Measurements from ENCODE around the gene KLF6.

DNA sequence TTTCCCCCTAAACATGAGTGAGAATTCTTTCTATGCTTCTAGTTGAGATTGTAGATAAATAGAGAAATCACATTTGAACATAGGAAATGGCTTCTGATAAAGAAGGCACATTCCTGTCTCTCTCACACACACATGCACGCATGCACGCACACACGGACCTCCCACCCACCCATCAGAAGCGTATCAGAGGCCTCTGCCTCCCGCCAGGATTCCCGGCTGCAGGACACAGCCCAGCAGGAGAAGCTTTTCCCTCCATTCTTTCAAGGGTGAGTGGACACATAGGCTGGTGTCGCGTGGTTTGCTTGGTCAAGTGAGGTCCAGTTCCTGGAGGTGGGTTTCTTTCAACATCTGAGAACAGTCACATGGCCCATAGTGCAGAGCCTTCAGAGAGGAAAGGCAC is 34.2 kb downstream of the KLF6 start:
- TF ChIP-seq, protein P1, sequence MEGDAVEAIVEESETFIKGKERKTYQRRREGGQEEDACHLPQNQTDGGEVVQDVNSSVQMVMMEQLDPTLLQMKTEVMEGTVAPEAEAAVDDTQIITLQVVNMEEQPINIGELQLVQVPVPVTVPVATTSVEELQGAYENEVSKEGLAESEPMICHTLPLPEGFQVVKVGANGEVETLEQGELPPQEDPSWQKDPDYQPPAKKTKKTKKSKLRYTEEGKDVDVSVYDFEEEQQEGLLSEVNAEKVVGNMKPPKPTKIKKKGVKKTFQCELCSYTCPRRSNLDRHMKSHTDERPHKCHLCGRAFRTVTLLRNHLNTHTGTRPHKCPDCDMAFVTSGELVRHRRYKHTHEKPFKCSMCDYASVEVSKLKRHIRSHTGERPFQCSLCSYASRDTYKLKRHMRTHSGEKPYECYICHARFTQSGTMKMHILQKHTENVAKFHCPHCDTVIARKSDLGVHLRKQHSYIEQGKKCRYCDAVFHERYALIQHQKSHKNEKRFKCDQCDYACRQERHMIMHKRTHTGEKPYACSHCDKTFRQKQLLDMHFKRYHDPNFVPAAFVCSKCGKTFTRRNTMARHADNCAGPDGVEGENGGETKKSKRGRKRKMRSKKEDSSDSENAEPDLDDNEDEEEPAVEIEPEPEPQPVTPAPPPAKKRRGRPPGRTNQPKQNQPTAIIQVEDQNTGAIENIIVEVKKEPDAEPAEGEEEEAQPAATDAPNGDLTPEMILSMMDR (conservative IDR thresholded peaks at IDR 0.05; ENCODE audit: low read depth, low read length): no peak
- TF ChIP-seq FOS (IDR thresholded peaks at IDR 0.05; ENCODE audit: low read depth, low read length) (no peak), POLR2A (IDR thresholded peaks at IDR 0.05; ENCODE audit: low read depth, low read length) (no peak), MAZ (IDR thresholded peaks at IDR 0.05; ENCODE audit: borderline replicate concordance, low read depth, low read length) (no peak), RFX5 (IDR thresholded peaks at IDR 0.05; ENCODE audit: low read depth, low read length) (no peak), RAD21 (IDR thresholded peaks at IDR 0.05; ENCODE audit: low read length) (no peak), SMC3 (IDR thresholded peaks at IDR 0.05; ENCODE audit: low read depth, low read length) (no peak), MXI1 (IDR thresholded peaks at IDR 0.05; ENCODE audit: borderline replicate concordance, low read depth, low read length) (no peak)
- TF ChIP-seq, protein P2, sequence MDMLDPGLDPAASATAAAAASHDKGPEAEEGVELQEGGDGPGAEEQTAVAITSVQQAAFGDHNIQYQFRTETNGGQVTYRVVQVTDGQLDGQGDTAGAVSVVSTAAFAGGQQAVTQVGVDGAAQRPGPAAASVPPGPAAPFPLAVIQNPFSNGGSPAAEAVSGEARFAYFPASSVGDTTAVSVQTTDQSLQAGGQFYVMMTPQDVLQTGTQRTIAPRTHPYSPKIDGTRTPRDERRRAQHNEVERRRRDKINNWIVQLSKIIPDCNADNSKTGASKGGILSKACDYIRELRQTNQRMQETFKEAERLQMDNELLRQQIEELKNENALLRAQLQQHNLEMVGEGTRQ (IDR thresholded peaks at IDR 0.05; ENCODE audit: low read depth, low read length): no peak
- TF ChIP-seq, protein P3, sequence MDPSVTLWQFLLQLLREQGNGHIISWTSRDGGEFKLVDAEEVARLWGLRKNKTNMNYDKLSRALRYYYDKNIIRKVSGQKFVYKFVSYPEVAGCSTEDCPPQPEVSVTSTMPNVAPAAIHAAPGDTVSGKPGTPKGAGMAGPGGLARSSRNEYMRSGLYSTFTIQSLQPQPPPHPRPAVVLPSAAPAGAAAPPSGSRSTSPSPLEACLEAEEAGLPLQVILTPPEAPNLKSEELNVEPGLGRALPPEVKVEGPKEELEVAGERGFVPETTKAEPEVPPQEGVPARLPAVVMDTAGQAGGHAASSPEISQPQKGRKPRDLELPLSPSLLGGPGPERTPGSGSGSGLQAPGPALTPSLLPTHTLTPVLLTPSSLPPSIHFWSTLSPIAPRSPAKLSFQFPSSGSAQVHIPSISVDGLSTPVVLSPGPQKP (IDR thresholded peaks at IDR 0.05; ENCODE audit: borderline replicate concordance, low read depth, low read length): no peak
